ENCODE data around the gene RIBC2. TPM values are rescaled to one million over a fixed set of nuclear protein-coding genes. Genes with fewer than 3 reads are reported as not detected.
"Not testable (repeated sequence)": the region's sequence is repeated elsewhere in the genome, so short reads cannot be mapped to it uniquely, and the experiment has no call there.

Gene RIBC2
- 2.7 TPM for polyA plus RNA-seq (2013)

GRCh38 chr22:45413368-45414211, at the start of gene RIBC2, which contains the start of gene SMC1B:
Gene RIBC2 (plus strand): TSS chr22:45413693. CDS start chr22:45413887, 194 bp downstream.
Gene SMC1B (minus strand): TSS chr22:45413599. CDS start chr22:45413567, 32 bp downstream.
- peak within 1 kb of the TSS in 6 of 7 experiments; percentile 3 to 64 (median 55) for H3K4me3 ChIP-seq (ENCODE audit: control insufficient read depth in 1 of 7, extremely low read depth in 1 of 7, insufficient read depth in 4 of 7, low read depth in 2 of 7, low read length in 6 of 7)
- 10% methylated on average over 53 of the region's 68 CpGs for WGBS (ENCODE audit: insufficient coverage)

GRCh38 chr22:45366713-45367112, 46.8 kb upstream of the RIBC2 start:
- Histone ChIP-seq H3K27me3 (replicated peaks in 2 of 5; ENCODE audit: control insufficient read depth in 4 of 5, insufficient read depth in 5 of 5, low read length in 4 of 5) (no peaks in the 10 kb centered on the region), H3K4me3 (ENCODE audit: control insufficient read depth in 1 of 7, extremely low read depth in 1 of 7, insufficient read depth in 4 of 7, low read depth in 2 of 7, low read length in 6 of 7) (no peak overlapping the region), H3K4me1 (ENCODE audit: control extremely low read depth in 1 of 4, control insufficient read depth in 4 of 4, insufficient read depth in 4 of 4, low read length in 3 of 4) (no peaks in the 10 kb centered on the region), H3K36me3 (ENCODE audit: control insufficient read depth in 4 of 4, insufficient read depth in 4 of 4, low read length in 3 of 4) (no peaks in the 10 kb centered on the region), H3K9me3 (ENCODE audit: control extremely low read depth in 1 of 5, control insufficient read depth in 4 of 5, insufficient read depth in 2 of 5, low read depth in 1 of 5, low read length in 4 of 5) (peaks cover 0 to 13% (median 7%) of the 10 kb centered on the region in 5 experiments), H3K27ac (ENCODE audit: insufficient read depth in 1 of 2, low read depth in 1 of 2, low read length in 2 of 2, poor library complexity in 1 of 2, severe bottlenecking in 2 of 2) (no peak overlapping the region)
- 100% methylated on average over 2 of the region's 3 CpGs for WGBS (ENCODE audit: insufficient coverage)
- DNase-seq = no peak
- CTCF ChIA-PET = no interaction called here
- POLR2A ChIA-PET = no interaction called here

More at GRCh38 chr22:45413368-45414211, at the start of gene RIBC2, which contains the start of gene SMC1B:
- CTCF ChIA-PET = interaction anchor here (1.0 to 1.7 kb wide), 6 partner anchors 12 to 80 kb away, joined by 3 to 5 read pairs (median 4); no protein-coding TSS in a partner anchor
- peaks cover 0 to 5% (median 1%) of the 10 kb centered on the region in 4 experiments for H3K36me3 ChIP-seq (ENCODE audit: control insufficient read depth in 4 of 4, insufficient read depth in 4 of 4, low read length in 3 of 4)
- no peaks in the 10 kb centered on the region for H3K27me3 ChIP-seq (replicated peaks in 2 of 5; ENCODE audit: control insufficient read depth in 4 of 5, insufficient read depth in 5 of 5, low read length in 4 of 5)
- H3K9me3 ChIP-seq (ENCODE audit: control extremely low read depth in 1 of 5, control insufficient read depth in 4 of 5, insufficient read depth in 2 of 5, low read depth in 1 of 5, low read length in 4 of 5) = no peaks in the 10 kb centered on the region
- peaks cover 0 to 14% (median 9%) of the 10 kb centered on the region in 4 experiments for H3K4me1 ChIP-seq (ENCODE audit: control extremely low read depth in 1 of 4, control insufficient read depth in 4 of 4, insufficient read depth in 4 of 4, low read length in 3 of 4)
- H3K27ac ChIP-seq (ENCODE audit: insufficient read depth in 1 of 2, low read depth in 1 of 2, low read length in 2 of 2, poor library complexity in 1 of 2, severe bottlenecking in 2 of 2) = peak within 1 kb of the TSS; percentile 46 to 81
- peak; percentile 87 to 93 (median 91) for DNase-seq
- POLR2A ChIA-PET = interaction anchor here (0.9 kb wide), 1 partner anchor 78 kb away, joined by 4 read pairs; no protein-coding TSS in a partner anchor

GRCh38 chr22:45373592-45373991, 39.9 kb upstream of the RIBC2 start:
- H3K27ac ChIP-seq (ENCODE audit: insufficient read depth in 1 of 2, low read depth in 1 of 2, low read length in 2 of 2, poor library complexity in 1 of 2, severe bottlenecking in 2 of 2); CTCF ChIA-PET; H3K27me3 ChIP-seq (replicated peaks in 2 of 5; ENCODE audit: control insufficient read depth in 4 of 5, insufficient read depth in 5 of 5, low read length in 4 of 5); H3K36me3 ChIP-seq (ENCODE audit: control insufficient read depth in 4 of 4, insufficient read depth in 4 of 4, low read length in 3 of 4); POLR2A ChIA-PET; H3K9me3 ChIP-seq (ENCODE audit: control extremely low read depth in 1 of 5, control insufficient read depth in 4 of 5, insufficient read depth in 2 of 5, low read depth in 1 of 5, low read length in 4 of 5); DNase-seq; H3K4me3 ChIP-seq (ENCODE audit: control insufficient read depth in 1 of 7, extremely low read depth in 1 of 7, insufficient read depth in 4 of 7, low read depth in 2 of 7, low read length in 6 of 7): not testable (repeated sequence)
- peaks cover 0 to 14% (median 2%) of the 10 kb centered on the region in 4 experiments for H3K4me1 ChIP-seq (ENCODE audit: control extremely low read depth in 1 of 4, control insufficient read depth in 4 of 4, insufficient read depth in 4 of 4, low read length in 3 of 4)
- no CpG with 5 or more reads among the region's 3 CpGs for WGBS (ENCODE audit: insufficient coverage)

GRCh38 chr22:45376009-45376408, 37.5 kb upstream of the RIBC2 start:
- H3K9me3 ChIP-seq (ENCODE audit: control extremely low read depth in 1 of 5, control insufficient read depth in 4 of 5, insufficient read depth in 2 of 5, low read depth in 1 of 5, low read length in 4 of 5) = no peaks in the 10 kb centered on the region
- H3K36me3 ChIP-seq (ENCODE audit: control insufficient read depth in 4 of 4, insufficient read depth in 4 of 4, low read length in 3 of 4) = no peaks in the 10 kb centered on the region
- H3K4me3 ChIP-seq (ENCODE audit: control insufficient read depth in 1 of 7, extremely low read depth in 1 of 7, insufficient read depth in 4 of 7, low read depth in 2 of 7, low read length in 6 of 7) = no peak overlapping the region
- no peak overlapping the region for H3K27ac ChIP-seq (ENCODE audit: insufficient read depth in 1 of 2, low read depth in 1 of 2, low read length in 2 of 2, poor library complexity in 1 of 2, severe bottlenecking in 2 of 2)
- ChIA-PET POLR2A (no interaction called here), CTCF (interaction anchor here (1.0 to 1.4 kb wide), 3 partner anchors 32 to 65 kb away, joined by 4 to 5 read pairs (median 4); no protein-coding TSS in a partner anchor)
- WGBS (ENCODE audit: insufficient coverage) = 100% methylated on average over 1 of the region's 3 CpGs
- no peaks in the 10 kb centered on the region for H3K27me3 ChIP-seq (replicated peaks in 2 of 5; ENCODE audit: control insufficient read depth in 4 of 5, insufficient read depth in 5 of 5, low read length in 4 of 5)
- DNase-seq = no peak
- H3K4me1 ChIP-seq (ENCODE audit: control extremely low read depth in 1 of 4, control insufficient read depth in 4 of 4, insufficient read depth in 4 of 4, low read length in 3 of 4) = peaks cover 0 to 14% (median 2%) of the 10 kb centered on the region in 4 experiments

- Histone ChIP-seq H3K27ac (ENCODE audit: insufficient read depth in 1 of 2, low read depth in 1 of 2, low read length in 2 of 2, poor library complexity in 1 of 2, severe bottlenecking in 2 of 2) (peak overlapping the region in 1 of 2 experiments; percentile 34), H3K9me3 (ENCODE audit: control extremely low read depth in 1 of 5, control insufficient read depth in 4 of 5, insufficient read depth in 2 of 5, low read depth in 1 of 5, low read length in 4 of 5) (no peaks in the 10 kb centered on the region), H3K27me3 (replicated peaks in 2 of 5; ENCODE audit: control insufficient read depth in 4 of 5, insufficient read depth in 5 of 5, low read length in 4 of 5) (no peaks in the 10 kb centered on the region), H3K36me3 (ENCODE audit: control insufficient read depth in 4 of 4, insufficient read depth in 4 of 4, low read length in 3 of 4) (no peaks in the 10 kb centered on the region), H3K4me3 (ENCODE audit: control insufficient read depth in 1 of 7, extremely low read depth in 1 of 7, insufficient read depth in 4 of 7, low read depth in 2 of 7, low read length in 6 of 7) (peak overlapping the region in 2 of 7 experiments; percentile 45 to 54), H3K4me1 (ENCODE audit: control extremely low read depth in 1 of 4, control insufficient read depth in 4 of 4, insufficient read depth in 4 of 4, low read length in 3 of 4) (peaks cover 0 to 14% (median 2%) of the 10 kb centered on the region in 4 experiments)
- ChIA-PET POLR2A (interaction anchor here (0.7 kb wide), 1 partner anchor 201 kb away, joined by 4 read pairs; no protein-coding TSS in a partner anchor), CTCF (interaction anchor here (1.1 to 1.2 kb wide), 2 partner anchors 31 to 65 kb away, joined by 3 to 4 read pairs; no protein-coding TSS in a partner anchor)
- DNase-seq = peak; percentile 71 to 89 (median 83)
- WGBS (ENCODE audit: insufficient coverage) = no CpG with 5 or more reads among the region's 1 CpG
Observed at GRCh38 chr22:45376703-45377102, 36.8 kb upstream of the RIBC2 start.

- Histone ChIP-seq H3K4me3 (ENCODE audit: control insufficient read depth in 1 of 7, extremely low read depth in 1 of 7, insufficient read depth in 4 of 7, low read depth in 2 of 7, low read length in 6 of 7) (no peak overlapping the region), H3K27ac (ENCODE audit: insufficient read depth in 1 of 2, low read depth in 1 of 2, low read length in 2 of 2, poor library complexity in 1 of 2, severe bottlenecking in 2 of 2) (no peak overlapping the region), H3K36me3 (ENCODE audit: control insufficient read depth in 4 of 4, insufficient read depth in 4 of 4, low read length in 3 of 4) (no peaks in the 10 kb centered on the region), H3K4me1 (ENCODE audit: control extremely low read depth in 1 of 4, control insufficient read depth in 4 of 4, insufficient read depth in 4 of 4, low read length in 3 of 4) (peaks cover 0 to 9% (median 2%) of the 10 kb centered on the region in 4 experiments), H3K9me3 (ENCODE audit: control extremely low read depth in 1 of 5, control insufficient read depth in 4 of 5, insufficient read depth in 2 of 5, low read depth in 1 of 5, low read length in 4 of 5) (no peaks in the 10 kb centered on the region), H3K27me3 (replicated peaks in 2 of 5; ENCODE audit: control insufficient read depth in 4 of 5, insufficient read depth in 5 of 5, low read length in 4 of 5) (no peaks in the 10 kb centered on the region)
- CTCF ChIA-PET = interaction anchor here (1.0 to 1.8 kb wide), 2 partner anchors 10 to 61 kb away, joined by 3 to 8 read pairs; no protein-coding TSS in a partner anchor
- WGBS (ENCODE audit: insufficient coverage) = 100% methylated on average over 2 of the region's 2 CpGs
- POLR2A ChIA-PET = no interaction called here
- DNase-seq = no peak
Observed at GRCh38 chr22:45381348-45381747, 32.1 kb upstream of the RIBC2 start.

Data from common myeloid progenitor, CD34-positive (primary cell).